H9 (cell line): ENCODE data around the gene ZNF667. TPM values are rescaled to one million over a fixed set of nuclear protein-coding genes. Genes with fewer than 3 reads are reported as not detected.

Source experiments
- DNase-seq: peaks from one replicate; pipeline ENCODE4 v3.0.0-alpha.2; 2017
- H2AFZ ChIP-seq: one replicate; pipeline ENCODE4 v1.6.1; 2013; ENCODE audit warnings: mild to moderate bottlenecking, low read length, control low read depth, moderate library complexity
- H2AK5ac ChIP-seq: 2 replicates; pipeline ENCODE4 v1.6.1; 2013; ENCODE audit warnings: low read length, control low read depth, mixed read lengths; ENCODE audit not compliant: insufficient read length
- H2BK120ac ChIP-seq: one replicate; pipeline ENCODE4 v1.6.1; 2013; ENCODE audit warnings: low read depth, mild to moderate bottlenecking, low read length, control low read depth, inconsistent platforms; ENCODE audit not compliant: poor library complexity, severe bottlenecking
- H2BK12ac ChIP-seq: 2 replicates; pipeline ENCODE4 v1.6.1; 2013; ENCODE audit warnings: low read length, control low read depth, mixed read lengths, low read depth; ENCODE audit not compliant: insufficient read length
- H2BK15ac ChIP-seq: 2 replicates; pipeline ENCODE4 v1.6.1; 2013; ENCODE audit warnings: low read depth, low read length, control low read depth
- H2BK20ac ChIP-seq: one replicate; pipeline ENCODE4 v1.6.1; 2013; ENCODE audit warnings: low read depth, mild to moderate bottlenecking, low read length, control low read depth, inconsistent platforms; ENCODE audit not compliant: poor library complexity, severe bottlenecking
- H2BK5ac ChIP-seq: 2 replicates; pipeline ENCODE4 v1.6.1; 2013; ENCODE audit warnings: low read length, control low read depth, mixed read lengths; ENCODE audit not compliant: insufficient read length
- H3K14ac ChIP-seq: 2 replicates; pipeline ENCODE4 v1.6.1; 2013; ENCODE audit warnings: low read length, control low read depth; ENCODE audit not compliant: insufficient read depth
- H3K18ac ChIP-seq: 2 replicates; pipeline ENCODE4 v1.6.1; 2013; ENCODE audit warnings: low read depth, mild to moderate bottlenecking, mixed read lengths, low read length, control low read depth; ENCODE audit not compliant: insufficient read length
- H3K23ac ChIP-seq: 2 replicates; pipeline ENCODE4 v1.6.1; 2013; ENCODE audit warnings: low read length, control low read depth, mixed read lengths, low read depth; ENCODE audit not compliant: insufficient read length
- H3K23me2 ChIP-seq: 2 replicates; pipeline ENCODE4 v1.6.1; 2013; ENCODE audit warnings: low read depth, mild to moderate bottlenecking, mixed read lengths, low read length, control low read depth; ENCODE audit not compliant: insufficient read length, poor library complexity, severe bottlenecking
- H3K27ac ChIP-seq: 2 replicates; pipeline ENCODE4 v1.5.1; 2013; ENCODE audit warnings: low read length, control low read depth, mixed read lengths, low read depth; ENCODE audit not compliant: insufficient read length
- H3K27me3 ChIP-seq: 2 replicates; pipeline ENCODE4 v1.6.1; 2013; ENCODE audit warnings: low read length, control low read depth, inconsistent platforms; ENCODE audit not compliant: insufficient read depth
- H3K4ac ChIP-seq: 2 replicates; pipeline ENCODE4 v1.6.1; 2013; ENCODE audit warnings: low read depth, mild to moderate bottlenecking, control low read depth, inconsistent platforms, low read length, moderate library complexity
- H3K4me1 ChIP-seq: 2 replicates; pipeline ENCODE4 v1.6.1; 2013; ENCODE audit warnings: low read length, control low read depth, inconsistent platforms; ENCODE audit not compliant: insufficient read depth
- H3K4me2 ChIP-seq: 2 replicates; pipeline ENCODE4 v1.6.1; 2013; ENCODE audit warnings: low read length, control low read depth, mixed read lengths; ENCODE audit not compliant: insufficient read length, insufficient read depth
- H3K56ac ChIP-seq: 2 replicates; pipeline ENCODE4 v1.6.1; 2013; ENCODE audit warnings: low read depth, mild to moderate bottlenecking, mixed read lengths, low read length, control low read depth; ENCODE audit not compliant: insufficient read length
- H3K79me1 ChIP-seq: 2 replicates; pipeline ENCODE4 v1.6.1; 2013; ENCODE audit warnings: low read depth, mild to moderate bottlenecking, moderate library complexity, low read length, control low read depth, inconsistent platforms; ENCODE audit not compliant: insufficient read depth, poor library complexity, severe bottlenecking
- H3K79me2 ChIP-seq: 2 replicates; pipeline ENCODE4 v1.6.1; 2013; ENCODE audit warnings: low read length, control low read depth, inconsistent platforms; ENCODE audit not compliant: insufficient read depth
- H3K9ac ChIP-seq: 2 replicates; pipeline ENCODE4 v1.6.1; 2013; ENCODE audit warnings: low read length, control low read depth, mixed read lengths; ENCODE audit not compliant: insufficient read length; ENCODE audit errors: extremely low read depth
- H3K9me3 ChIP-seq: one replicate; pipeline ENCODE4 v1.6.1; 2013; ENCODE audit warnings: low read depth, low read length, inconsistent platforms; ENCODE audit not compliant: control insufficient read depth
- H3T11ph ChIP-seq: one replicate; pipeline ENCODE4 v1.6.1; 2013; ENCODE audit warnings: mild to moderate bottlenecking, low read length, control low read depth, inconsistent platforms
- H4K20me1 ChIP-seq: one replicate; pipeline ENCODE4 v1.6.1; 2013; ENCODE audit not compliant: control insufficient read depth, insufficient read length, insufficient read depth
- H4K5ac ChIP-seq: 2 replicates; pipeline ENCODE4 v1.6.1; 2013; ENCODE audit warnings: low read depth, mild to moderate bottlenecking, mixed read lengths, low read length, control low read depth; ENCODE audit not compliant: insufficient read length
- H4K8ac ChIP-seq: replicated peaks from 2 replicates; pipeline ENCODE4 v1.6.1; 2013; ENCODE audit warnings: low read length, control low read depth, mixed read lengths, low read depth; ENCODE audit not compliant: insufficient read length
- H4K91ac ChIP-seq: 2 replicates; pipeline ENCODE4 v1.6.1; 2013; ENCODE audit warnings: low read depth, mild to moderate bottlenecking, moderate library complexity, mixed read lengths, low read length, control low read depth; ENCODE audit not compliant: insufficient read length
- H3K27ac Mint-ChIP-seq, 3 experiments: 2 replicates in 2 of 3; 3 replicates in 1 of 3; pipeline ENCODE4 v1.8.0; 2020 to 2021; ENCODE audit warnings: mixed read lengths in 3 of 3, mild to moderate bottlenecking in 1 of 3, moderate library complexity in 1 of 3
- H3K27me3 Mint-ChIP-seq: 2 replicates; pipeline ENCODE4 v1.8.0; 2021; ENCODE audit warnings: low read depth, mild to moderate bottlenecking, moderate library complexity, mixed read lengths
- H3K36me3 Mint-ChIP-seq, 3 experiments: 2 replicates in 2 of 3; 3 replicates in 1 of 3; pipeline ENCODE4 v1.8.0; 2020 to 2021; ENCODE audit warnings: low read depth in 3 of 3, mixed read lengths in 3 of 3; ENCODE audit not compliant: insufficient read depth in 1 of 3
- H3K4me1 Mint-ChIP-seq, 2 experiments: 2 replicates each; pipeline ENCODE4 v1.8.0; 2020; ENCODE audit warnings: mixed read lengths in 2 of 2
- H3K4me3 Mint-ChIP-seq, 2 experiments: 2 replicates in 1 of 2; 3 replicates in 1 of 2; pipeline ENCODE4 v1.8.0; 2020 to 2021; ENCODE audit warnings: mild to moderate bottlenecking in 2 of 2, mixed read lengths in 2 of 2, moderate library complexity in 1 of 2
- H3K9me3 Mint-ChIP-seq, 2 experiments: 2 replicates in 1 of 2; 3 replicates in 1 of 2; pipeline ENCODE4 v1.8.0; 2020; ENCODE audit warnings: mild to moderate bottlenecking in 2 of 2, mixed read lengths in 2 of 2, moderate library complexity in 1 of 2
- CTCF ChIP-seq: fragments of 200-600 bp; sonication (generic); conservative IDR thresholded peaks from 3 replicates; pipeline ENCODE4 v1.8.0; 2021; ENCODE audit warnings: antibody characterized with exemption, mild to moderate bottlenecking
- WGBS: extraction: QIAGEN DNeasy Blood & Tissue Kit; methylation state at CpG from one replicate; pipeline ENCODE4 v1.1.7; 2013; ENCODE audit warnings: missing lambda C conversion rate, low lambda C conversion rate, mixed read lengths; ENCODE audit not compliant: insufficient read length; ENCODE audit errors: extremely low coverage; 5-methylcytosine and 5-hydroxymethylcytosine counted together
- total RNA-seq: library from RNA; stranded (reverse); gene quantifications from 2 replicates; pipeline ENCODE4 v1.2.1, GENCODE V29; 2021

Gene ZNF667
- total RNA-seq, 1 experiment from 2014 or later = not detected

DNA sequence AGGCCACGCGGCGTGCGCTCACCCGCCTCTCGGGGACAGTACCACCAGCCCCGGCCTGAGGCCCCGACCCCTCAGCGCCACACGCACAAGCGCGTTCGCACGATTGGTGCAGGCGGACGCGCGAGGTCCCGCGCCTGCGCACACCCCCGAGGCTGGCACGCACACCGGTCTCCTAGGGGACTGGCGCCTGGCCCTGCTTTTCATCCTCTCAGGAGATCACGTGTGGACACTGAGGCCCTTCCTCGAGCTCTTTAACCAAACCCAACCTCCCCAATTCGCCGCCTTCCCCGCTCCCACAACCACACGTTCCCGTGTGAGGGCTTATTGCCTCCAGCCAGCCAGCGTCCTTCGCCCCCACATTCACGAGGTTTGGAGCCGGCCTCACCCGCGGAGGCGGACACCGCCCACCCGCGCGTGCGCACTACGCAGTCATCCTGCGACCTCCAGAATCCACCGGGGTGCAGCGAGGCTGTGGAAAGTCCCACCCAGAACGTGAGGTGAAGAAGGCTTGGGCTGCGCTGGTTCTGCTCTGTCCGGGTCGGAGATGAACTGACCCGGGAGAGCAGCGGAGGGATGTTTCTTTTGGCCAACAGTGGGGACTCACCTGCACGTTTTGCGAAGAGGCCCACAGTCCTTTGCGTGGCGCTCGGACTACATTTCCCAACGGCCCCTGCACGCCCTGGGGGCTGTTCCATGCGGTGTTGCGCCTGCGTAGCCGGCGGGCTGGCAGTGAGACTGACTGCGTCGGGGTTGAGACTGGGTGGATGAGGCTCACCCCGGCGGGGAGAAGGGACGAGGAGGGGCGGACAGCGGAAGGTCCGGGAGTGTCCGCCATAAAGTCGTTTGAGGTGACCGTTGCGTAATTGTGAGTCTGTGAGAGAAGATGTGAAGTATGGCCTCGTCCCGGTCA lies 539 bp upstream of the ZNF667 start:
- Histone ChIP-seq H3K14ac (no peak overlapping the region), H2BK20ac (no peak overlapping the region), H3K56ac (no peak overlapping the region), H3K23ac (no peak overlapping the region), H2BK15ac (no peak overlapping the region), H3T11ph (no peak overlapping the region), H2BK12ac (no peak overlapping the region), H3K79me2 (peaks cover 13% of the 10 kb centered on the region; the same call in 1 of the 2 replicates), H3K4me2 (peak overlapping the region; percentile 92), H4K5ac (no peak overlapping the region), H3K23me2 (no peaks in the 10 kb centered on the region), H3K4me1 (no peaks in the 10 kb centered on the region), H4K8ac (no peak overlapping the region), H2AFZ (no peak overlapping the region), H2BK5ac (no peak overlapping the region), H3K9me3 (peaks cover 44% of the 10 kb centered on the region), H3K4ac (no peak overlapping the region), H3K18ac (no peak overlapping the region), H3K27me3 (no peaks in the 10 kb centered on the region), H3K79me1 (no peaks in the 10 kb centered on the region), H4K91ac (no peak overlapping the region), H3K27ac (no peak overlapping the region), H4K20me1 (peaks cover 7% of the 10 kb centered on the region), H3K9ac (peak overlapping the region; percentile 78), H2AK5ac (no peak overlapping the region), H2BK120ac (no peak overlapping the region)
- WGBS = no CpG with 5 or more reads among the region's 80 CpGs
- no peak overlapping the region for H3K27ac Mint-ChIP-seq
- peaks cover 11 to 23% (median 19%) of the 10 kb centered on the region in 3 experiments; a peak in 6 of 7 replicates for H3K36me3 Mint-ChIP-seq
- no peak for TF ChIP-seq CTCF
- H3K4me3 Mint-ChIP-seq = no peak overlapping the region
- H3K4me1 Mint-ChIP-seq = no peaks in the 10 kb centered on the region
- H3K27me3 Mint-ChIP-seq = no peaks in the 10 kb centered on the region; the same call in 1 of the 2 replicates
- peaks cover 96 to 97% of the 10 kb centered on the region in 2 experiments for H3K9me3 Mint-ChIP-seq
- DNase-seq = peak; percentile 86
